HG03457 (cell line): Measurements from ENCODE around the gene SEMA5A.

Experiments
- ATAC-seq: cut with Tn5 transposase; IDR thresholded peaks from one replicate; pipeline ENCODE4 v1.9.1; 2021; ENCODE audit warnings: moderate number of reproducible peaks; ENCODE audit not compliant: unreplicated experiment

The SEMA5A gene

DNA sequence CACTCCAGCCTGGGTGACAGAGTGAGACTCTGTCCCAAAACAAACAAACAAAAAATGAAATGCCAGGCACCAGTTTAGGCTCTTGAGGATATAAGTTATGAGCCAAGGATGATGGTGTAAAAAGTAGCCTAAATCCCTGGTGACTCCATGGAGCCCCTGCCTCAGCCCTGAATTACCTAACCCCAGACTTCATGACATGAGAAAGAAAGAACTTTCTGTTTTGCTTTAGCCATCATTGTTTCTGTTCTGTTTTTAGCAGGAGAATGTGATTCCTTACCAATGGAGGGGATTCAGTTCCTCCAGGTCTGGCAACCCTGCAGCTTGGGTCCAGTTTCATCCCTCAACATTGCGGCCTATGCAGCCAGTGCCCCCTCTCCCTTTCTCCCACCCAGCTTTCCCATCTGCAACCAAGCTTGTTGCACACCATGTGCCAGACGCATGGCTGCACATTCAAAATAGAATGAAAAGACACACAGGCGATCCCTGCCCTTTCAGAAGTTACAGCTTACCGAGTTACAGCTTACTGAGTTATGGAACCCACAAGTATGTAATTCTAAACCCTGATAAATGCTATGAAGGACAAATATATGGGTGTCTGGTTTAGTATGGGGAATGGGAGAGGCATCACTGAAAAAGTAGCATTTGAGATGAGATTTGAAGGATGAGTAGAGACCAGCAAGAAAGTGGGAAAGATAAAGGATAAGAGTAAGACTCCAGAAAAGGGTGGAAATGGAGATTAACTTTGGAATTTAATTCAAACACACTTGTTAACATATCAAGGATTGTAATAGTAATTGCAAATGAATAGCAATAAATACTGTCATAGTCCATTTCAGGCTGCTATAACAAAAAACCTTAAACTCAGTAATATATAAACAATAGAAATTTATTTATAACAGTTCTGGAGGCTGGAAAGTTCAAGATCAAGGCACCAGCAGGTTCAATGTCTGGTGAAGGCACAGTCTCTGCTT is 6.0 kb upstream of the SEMA5A start:
- ATAC-seq = no peak

DNA sequence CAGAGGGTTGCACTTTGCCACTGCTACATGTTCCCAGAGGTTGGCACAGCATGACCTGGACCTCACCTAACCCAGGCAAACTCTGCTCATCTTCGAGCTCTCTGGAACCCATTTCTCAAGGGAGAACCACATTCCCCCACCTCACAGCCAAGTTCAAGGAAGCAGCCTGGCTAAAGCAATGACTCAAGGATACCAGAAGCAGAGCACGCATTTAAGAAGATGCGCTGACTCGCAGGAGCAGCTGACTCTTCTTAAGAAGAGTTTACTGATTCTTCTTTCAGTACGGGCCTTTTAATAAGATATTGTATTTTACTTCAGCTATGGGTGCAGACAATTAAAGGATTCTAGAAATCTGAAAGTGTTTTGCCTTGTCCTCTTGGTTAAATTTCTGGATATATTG is 4.1 kb upstream of the SEMA5A start:
- ATAC-seq = no peak

DNA sequence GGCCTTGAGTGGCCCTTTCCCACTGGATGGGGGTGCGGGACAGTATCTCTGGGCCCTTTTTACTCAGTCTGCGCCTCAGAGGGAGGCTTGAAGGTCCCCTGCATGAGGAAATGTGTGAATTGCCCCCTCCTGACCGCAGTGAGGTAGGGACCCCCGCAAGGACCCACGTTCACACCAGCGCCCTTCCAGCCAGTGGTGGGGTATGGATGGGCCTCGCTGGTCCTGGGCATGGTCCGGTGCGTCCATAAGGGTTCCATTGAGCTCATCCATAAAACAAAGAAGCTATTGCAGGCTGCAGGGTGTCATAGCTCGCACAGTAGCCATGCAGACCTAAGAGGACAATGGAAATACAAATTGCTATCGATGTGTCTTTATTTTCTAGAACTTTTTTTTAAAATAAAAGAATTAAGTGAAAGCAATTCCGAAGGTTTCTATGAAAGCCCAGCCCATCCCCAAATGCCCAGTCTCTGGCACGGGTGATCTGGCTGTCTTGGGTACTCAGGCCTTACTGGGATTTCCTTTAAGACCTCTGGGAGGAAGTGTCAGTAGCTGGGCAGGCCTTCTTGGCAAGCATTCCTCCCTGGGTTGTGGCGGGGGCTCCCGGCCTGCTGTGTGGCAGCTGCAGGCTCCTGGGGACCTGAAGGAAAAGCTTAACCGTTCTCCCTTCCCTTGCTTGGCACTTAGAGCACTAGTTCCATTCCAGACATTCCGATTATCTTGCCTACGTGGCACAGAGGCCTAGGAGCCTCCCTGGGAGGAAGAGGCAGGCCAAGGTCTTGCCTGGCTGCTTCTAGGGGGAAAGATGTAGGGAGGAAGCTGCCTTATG is 1.5 kb upstream of the SEMA5A start:
- no peak for ATAC-seq

DNA sequence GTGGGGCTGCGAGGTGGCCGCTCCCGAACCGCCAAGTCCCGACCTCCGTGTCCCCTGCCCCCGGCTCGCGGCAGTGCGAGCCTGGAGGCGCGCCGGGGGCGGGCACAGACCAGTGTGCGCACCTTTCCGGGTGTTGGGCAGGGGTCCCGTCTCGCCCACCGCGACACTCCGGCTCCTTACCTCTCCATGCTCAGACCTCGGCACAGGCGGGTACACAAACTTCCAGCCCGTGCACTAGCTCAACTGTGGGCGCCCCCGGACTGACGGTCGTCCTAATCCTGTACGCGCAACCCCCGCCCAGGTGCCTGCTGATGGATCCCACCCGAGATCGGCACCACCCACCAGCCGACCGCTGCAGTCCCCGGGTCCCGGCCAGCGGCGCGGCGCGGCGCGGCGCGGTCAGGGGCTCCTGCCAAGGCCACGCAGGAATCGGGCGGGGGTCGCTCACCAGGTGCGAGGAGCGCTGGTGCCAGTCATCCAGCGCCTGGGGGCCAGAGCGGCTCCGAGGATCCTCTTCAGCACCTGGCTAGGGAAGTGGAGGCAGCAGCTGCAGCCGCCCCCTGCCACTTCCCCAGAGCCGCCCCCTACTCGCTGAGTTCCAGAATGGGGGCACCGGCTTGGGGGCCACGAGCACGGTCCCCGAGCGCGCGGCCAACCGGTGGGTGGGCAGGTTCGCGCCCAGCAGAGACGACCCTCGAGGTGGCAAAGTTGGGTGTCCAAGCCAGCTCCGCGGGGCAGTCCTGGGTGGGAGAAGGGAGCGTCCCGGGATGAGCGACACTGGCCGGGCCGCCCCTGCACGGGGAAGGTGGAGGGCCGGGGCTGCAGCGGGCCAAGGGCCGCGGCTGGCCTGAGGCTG is 511 bp downstream of the SEMA5A start:
- no peak for ATAC-seq

DNA sequence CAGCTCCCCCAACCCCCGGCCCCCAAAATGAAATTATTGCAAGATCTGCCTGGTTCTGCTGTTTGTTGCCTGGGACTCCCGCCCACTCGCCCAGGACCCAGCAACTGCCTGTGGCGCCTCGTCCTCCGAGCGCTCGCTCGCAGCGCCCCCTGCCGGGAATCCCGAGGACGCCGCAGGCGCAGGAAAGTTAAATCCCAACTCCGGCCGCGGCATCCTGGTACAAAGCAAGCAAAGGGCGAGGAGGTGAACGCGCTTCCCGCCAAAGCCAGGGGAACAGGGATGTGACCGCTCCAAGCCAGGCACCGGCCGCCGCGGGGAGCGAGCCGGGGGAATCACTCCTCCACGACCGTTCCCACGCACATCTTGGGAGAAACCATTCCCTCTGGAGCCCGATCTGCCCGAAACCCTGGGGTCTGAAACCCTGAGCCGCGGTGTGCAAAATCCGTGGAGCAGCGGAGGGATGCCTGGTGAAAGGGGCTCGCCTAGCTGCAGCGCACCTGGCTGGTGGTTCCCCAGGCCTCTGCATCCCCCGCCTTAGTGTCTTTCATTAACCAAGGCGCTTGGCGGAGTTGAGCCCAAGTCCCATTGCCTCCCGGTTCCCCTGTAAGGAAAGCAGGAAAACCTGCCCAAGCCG is 1.3 kb downstream of the SEMA5A start:
- ATAC-seq = no peak

DNA sequence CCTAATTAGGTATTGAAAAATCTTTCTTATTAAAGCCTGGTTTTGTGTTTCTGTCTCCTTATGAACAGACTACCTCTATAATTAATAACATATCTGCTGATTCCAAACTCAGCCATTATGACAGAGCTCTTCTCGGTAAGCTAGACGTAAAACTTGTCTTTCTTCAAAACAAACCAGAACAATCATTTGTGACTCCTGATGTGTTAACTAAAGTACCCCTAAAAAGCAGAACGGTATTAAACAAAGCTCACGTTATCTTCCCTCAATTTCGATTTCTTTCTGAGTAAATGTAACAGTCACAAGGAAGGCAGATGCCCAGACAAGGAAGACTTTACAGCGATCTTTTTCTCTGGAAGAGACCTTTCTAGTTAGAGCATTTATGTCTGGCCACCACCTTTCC is 1.8 kb downstream of the SEMA5A start:
- ATAC-seq = no peak

DNA sequence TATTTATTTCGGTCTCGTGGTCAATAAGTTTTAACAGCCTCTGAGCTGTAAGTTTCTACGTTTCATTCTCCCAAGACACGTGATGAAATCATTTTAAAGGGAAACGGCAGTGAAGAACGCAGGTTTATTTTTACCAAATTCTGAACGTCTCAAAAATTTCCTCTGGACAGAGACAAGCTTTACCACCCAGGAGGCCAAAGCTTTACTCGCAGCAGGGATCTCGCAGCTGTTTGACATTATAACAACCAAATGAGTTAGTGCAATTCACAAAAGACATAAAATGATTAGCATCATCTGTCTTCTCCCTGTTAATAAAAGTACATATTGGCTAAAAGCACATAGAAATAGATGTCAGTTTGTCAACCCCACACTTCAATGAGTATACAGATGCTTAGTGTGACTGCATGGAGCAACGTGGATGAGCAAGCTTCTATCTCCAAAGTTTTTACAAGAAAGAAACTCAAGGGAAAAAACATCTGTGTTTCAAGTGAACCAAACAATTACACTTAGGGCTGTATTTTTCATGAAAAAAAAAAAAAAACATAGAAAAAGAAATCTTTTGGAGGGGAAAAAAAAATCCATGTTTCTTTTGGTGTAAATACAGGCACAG is 2.5 kb downstream of the SEMA5A start:
- no peak for ATAC-seq

DNA sequence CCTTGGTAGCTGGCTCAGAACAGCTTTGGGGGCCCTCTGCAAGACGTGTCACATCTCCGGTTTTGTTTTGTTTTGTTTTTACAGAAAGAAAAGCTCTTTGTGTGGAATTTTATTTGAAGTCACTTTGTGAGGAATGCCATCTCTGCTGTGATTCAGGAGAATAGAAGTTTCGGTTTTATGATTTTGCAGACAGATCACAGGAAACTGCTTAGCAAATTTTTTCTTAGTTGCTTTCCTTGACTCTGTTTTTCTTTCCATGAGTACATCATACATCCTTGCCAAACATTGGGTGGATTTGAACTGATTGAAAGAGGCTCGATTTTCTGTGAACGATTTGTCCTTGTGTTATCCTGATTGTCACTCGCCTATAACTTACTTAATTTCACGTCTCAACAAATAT is 5.1 kb downstream of the SEMA5A start:
- no peak for ATAC-seq

DNA sequence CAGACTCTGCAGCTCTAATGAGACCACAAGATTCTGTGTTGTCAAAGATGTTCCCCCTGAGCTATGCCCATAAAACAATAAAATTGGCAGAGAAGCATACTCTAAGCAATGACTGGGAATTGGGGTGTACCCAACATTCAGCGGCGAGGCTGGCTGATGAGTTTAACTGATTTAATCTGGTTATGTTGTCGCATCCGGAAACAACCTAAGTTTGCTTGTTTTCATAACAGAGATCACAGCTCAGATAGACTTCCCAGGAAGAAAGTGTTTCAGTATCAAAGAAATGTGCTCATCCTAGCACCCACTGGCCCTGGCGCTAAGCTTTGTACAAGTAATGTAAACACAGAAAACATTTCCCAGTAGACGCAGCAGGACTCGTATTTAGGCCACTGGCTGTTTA is 7.4 kb downstream of the SEMA5A start:
- no peak for ATAC-seq

DNA sequence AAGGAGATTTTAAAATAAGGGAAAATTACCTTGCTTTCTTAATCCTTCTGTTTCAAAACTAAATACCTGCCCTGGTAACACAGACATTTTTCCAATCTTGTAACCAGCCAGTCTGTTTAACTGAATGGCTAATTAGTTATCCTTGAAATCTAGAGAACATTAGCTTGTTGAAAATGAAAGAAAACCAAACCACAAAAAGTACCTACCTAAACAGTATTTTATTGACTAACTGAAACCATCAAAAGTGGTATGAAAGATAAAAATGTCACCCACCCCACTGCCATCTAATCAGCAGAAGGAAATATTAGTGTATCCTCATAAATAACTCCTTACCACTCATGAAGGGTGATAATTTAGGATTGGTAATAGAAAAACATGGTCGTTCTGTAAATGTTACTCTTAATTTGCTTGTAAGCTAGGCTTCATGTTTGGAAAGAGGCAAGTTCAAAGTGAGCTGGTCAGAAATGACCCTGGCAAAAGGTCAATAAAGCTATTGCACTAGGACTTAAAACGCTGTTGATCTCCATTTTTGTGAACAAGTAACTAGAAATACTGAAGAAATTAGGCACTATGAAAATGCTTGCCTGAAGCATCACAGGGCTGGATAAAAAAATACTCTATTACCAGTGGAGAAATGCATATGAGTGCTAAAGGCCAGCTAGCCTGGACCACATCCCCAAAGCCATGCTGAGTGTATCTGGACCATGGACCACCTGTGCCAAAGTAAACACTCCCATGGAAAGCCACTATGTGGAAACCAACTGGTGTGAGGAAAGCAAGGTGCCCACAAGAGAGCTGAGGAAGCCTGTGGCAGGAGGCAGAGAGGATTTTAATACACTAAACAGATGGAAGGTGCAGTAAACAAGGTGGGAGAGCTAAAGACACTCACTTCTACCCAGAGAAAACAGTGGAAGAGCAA is 8.4 kb downstream of the SEMA5A start:
- ATAC-seq = no peak

DNA sequence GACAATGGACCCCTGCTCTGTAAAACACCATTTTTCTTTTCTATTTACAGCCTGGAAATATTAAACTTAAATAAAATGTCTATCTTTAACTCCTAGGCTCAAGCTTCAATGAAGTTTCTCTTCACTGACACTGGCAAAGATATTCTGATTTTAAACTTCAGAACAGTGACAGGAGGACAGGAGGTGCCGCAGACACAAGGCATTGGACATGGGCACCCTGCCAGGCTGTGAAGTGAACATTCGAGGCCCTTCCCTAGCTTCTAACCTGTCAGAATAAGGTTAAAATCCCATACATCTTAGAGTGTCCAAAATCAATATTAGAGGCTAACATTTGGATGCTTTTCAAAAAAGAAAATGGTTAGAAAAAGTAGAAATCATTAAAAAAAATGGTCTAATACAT is 9.2 kb downstream of the SEMA5A start:
- ATAC-seq = no peak

DNA sequence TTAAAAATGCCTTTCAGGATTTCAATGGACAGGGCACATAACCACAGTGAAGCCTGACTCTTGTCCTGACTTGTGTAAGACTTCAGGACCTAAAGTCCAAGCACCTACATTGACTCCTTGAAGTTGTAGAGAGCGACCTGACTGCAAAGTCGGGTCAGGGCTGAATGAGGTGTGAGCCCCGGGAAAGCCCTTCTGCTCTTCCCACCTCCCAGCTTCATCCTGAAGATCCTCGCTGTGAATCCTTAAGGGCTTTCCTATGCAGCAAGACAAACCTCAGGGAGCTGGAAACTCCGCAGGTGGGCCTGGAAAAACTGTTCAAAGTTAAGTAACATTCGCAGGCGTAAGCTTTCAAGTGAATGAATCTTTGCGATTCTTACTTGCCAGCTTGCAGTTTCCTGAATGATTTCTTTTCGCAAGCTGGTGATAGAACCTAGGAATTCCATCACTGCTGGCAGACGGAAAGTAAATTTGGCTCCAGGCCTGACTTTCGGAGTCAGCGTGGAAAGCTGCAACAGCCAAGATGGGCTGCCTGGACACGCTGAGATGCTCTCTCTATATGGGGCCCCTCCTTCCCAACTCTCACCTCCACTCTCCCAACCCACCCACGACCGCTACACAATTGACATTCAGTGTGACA is 10.9 kb downstream of the SEMA5A start:
- no peak for ATAC-seq

DNA sequence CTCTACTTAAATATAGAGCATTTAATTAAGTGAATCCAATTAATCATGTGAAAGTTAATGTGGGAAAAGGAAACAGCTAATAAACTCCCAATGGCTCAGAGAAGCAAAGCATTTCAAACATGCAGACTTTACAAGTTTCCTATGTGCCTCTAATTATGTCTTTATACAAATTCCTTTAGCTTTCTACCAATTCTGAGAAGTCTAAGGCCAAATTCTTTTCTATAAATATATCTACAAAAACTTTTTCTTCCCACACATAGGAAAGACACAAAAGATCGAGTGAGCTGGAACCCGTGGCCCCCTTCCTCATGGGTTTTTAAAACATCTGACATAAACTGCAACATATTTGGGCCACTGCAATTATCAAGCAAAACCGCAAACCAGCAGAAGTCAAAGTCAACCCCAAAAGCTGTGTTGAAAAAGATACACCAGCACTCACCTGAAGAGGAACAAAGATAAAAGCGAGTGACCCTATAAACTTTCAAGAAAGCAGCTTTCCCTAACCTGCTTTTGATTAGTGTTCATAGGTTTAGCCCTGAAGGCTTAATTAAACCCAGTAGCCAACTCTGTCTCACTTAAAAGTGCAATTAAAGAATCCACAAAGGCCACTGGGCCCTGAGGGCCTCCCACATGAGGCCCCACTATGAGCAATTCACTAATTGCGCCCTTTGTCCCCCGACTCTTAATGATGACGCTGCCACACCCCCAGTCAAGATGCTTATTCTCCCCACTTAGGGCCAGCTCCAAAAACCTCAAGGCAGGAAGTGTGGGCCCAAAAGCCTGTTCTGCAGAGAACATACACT is 12.1 kb downstream of the SEMA5A start:
- no peak for ATAC-seq

DNA sequence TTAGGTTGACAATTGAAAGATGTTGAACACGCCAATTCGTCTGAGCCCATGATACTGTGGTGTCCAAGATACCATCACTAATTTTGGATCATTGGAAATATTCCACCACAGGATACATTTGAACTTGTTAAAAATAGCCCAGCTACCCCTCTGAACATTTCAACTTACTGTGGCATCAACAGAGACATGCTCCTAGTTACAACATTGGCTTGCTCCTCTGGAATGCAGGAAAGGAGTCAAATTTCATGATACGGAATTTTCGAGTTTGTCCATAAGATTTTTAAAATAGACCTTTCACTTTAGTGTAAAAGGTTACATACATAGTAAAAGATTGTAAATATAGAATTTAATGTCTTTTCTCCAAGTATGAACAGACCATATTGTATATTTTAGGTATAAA is 12.8 kb downstream of the SEMA5A start:
- no peak for ATAC-seq

DNA sequence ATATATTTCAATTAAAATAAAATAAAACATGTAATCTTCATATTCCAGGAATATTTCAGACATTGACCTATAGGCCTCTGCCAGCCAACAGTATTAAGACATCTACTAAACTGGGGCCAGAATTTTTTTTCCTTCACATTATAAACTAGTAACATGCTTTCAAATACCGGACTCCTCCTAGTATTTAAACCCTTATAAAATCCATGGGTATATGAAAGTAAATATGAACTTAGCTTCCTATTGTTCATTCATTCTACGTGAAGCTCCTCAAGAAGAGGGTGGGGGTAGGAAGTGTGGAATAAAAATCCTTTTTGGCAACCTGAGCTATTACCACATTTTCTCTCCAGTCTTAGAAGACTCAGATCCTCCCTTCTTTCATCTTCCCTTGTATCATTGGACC is 16.4 kb downstream of the SEMA5A start:
- no peak for ATAC-seq

DNA sequence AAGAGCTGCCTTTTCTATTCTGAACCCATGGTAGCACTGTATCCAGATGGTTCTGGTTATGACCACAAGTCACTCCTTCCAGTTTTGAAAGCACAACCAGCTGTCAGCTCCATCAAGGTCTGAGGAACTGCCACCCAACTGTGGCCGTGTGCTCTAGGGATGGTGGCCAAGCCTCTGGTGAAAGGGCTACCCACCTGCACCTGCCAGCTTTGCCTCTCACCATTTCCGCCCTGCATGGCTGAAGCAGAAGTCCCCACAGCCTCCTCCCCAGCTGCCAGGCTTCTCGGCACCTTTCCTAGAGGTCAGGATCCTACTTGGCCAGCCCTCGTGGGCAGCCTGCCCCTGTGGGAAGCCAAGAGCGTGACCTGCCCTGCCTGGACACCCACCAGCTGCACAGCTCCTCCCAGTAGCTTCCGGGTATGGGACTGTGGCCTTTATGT is 16.8 kb downstream of the SEMA5A start:
- no peak for ATAC-seq

DNA sequence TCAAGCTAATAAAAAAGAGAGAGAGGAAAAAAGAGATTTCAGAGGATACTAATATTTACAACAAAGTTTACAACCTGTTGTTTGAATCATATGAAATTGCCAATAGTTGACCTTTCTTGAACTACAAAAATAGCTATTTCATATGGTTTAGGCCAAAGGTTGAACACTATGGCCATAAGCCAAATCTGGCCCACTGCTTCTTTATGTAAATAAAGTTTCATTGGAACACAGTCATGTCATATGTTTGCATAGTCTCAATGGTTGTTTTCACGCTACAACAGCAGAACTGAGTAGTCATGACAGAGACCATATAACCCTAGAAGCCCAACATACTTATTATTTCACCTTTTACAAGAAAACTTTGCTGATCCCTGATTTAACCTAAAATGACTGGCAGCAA is 20.9 kb downstream of the SEMA5A start:
- no peak for ATAC-seq
